Activated CD4-positive, alpha-beta T cell treated with anti-CD3 and anti-CD28 coated beads, Interleukin-2, amount 10 ng/mL, durations not matched to agents 7 days and 5 days (primary cell): ENCODE results near the gene GFI1B. TPM values are rescaled to one million over a fixed set of nuclear protein-coding genes. Genes with fewer than 3 reads are reported as not detected.
"Not testable (repeated sequence)": the region's sequence is repeated elsewhere in the genome, so short reads cannot be mapped to it uniquely, and the experiment has no call there.

Source experiments
- CTCF ChIA-PET: fragments of 350-600 bp; sonication (Branson Sonifier 250); formaldehyde crosslinking; loops from one replicate; lab custom pipeline; 2021; ENCODE audit warnings: antibody characterized with exemption; lab: Charles Lee
- POLR2A ChIA-PET: fragments of 350-600 bp; sonication (Branson Sonifier 250); formaldehyde crosslinking; loops from one replicate; lab custom pipeline; 2021; ENCODE audit warnings: antibody characterized with exemption; lab: Charles Lee
- DNase-seq: peaks from one replicate; pipeline ENCODE4 v3.0.0-alpha.2; 2020
- H3K27ac Mint-ChIP-seq: one replicate; pipeline ENCODE4 v1.8.0; 2021; ENCODE audit warnings: mild to moderate bottlenecking, moderate library complexity, mixed read lengths
- H3K27me3 Mint-ChIP-seq: one replicate; pipeline ENCODE4 v1.8.0; 2021; ENCODE audit warnings: mixed read lengths
- H3K36me3 Mint-ChIP-seq: one replicate; pipeline ENCODE4 v1.8.0; 2021; ENCODE audit warnings: low read depth, mixed read lengths
- H3K4me1 Mint-ChIP-seq: one replicate; pipeline ENCODE4 v1.8.0; 2021; ENCODE audit warnings: mixed read lengths
- H3K4me3 Mint-ChIP-seq: one replicate; pipeline ENCODE4 v1.8.0; 2021; ENCODE audit warnings: mild to moderate bottlenecking, moderate library complexity, mixed read lengths
- H3K9me3 Mint-ChIP-seq: one replicate; pipeline ENCODE4 v1.8.0; 2021; ENCODE audit warnings: mixed read lengths
- microRNA-seq: library from miRNA; unstranded; fragments of <30 nt; microRNA quantifications from one replicate; pipeline ENCODE4 v1.2.0, GENCODE V29; 2021; ENCODE audit warnings: borderline microRNAs expressed, borderline replicate concordance
- total RNA-seq, 2 experiments: library from RNA; stranded (reverse); gene quantifications; one replicate each; pipeline ENCODE4 v1.2.3, GENCODE V29; 2021

GFI1B gene
- total RNA-seq, 2 experiments from 2014 or later = not detected

DNA sequence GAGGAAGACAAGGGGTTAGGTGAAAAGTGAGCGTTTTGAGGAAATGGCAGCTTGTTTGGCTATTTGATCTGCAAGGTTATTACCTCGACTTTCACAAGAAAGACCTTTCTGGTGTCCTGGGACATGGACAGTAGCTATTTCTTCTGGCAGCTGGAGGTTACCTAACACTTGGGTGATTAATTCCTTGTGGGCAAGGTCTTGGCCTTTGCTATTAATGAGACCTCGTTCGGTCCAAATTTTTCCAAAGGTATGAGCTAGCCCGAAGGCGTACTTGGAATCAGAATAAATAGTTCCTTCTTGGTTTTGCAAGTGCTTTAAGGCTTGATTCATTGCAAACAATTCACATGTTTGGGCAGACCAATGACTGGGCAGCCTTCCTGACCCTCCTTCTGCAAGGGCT is 57.2 kb downstream of the GFI1B start:
- peaks cover 18% of the 10 kb centered on the region for H3K36me3 Mint-ChIP-seq
- ChIA-PET CTCF (interaction anchor here (1.3 to 1.4 kb wide), 2 partner anchors 13 to 122 kb away, joined by 3 to 9 read pairs; no protein-coding TSS in a partner anchor), POLR2A (no interaction called here)
- H3K4me3 Mint-ChIP-seq = no peak overlapping the region
- H3K4me1 Mint-ChIP-seq = peaks cover 41% of the 10 kb centered on the region
- peaks cover 3% of the 10 kb centered on the region for H3K9me3 Mint-ChIP-seq
- DNase-seq = no peak
- H3K27ac Mint-ChIP-seq = no peak overlapping the region
- H3K27me3 Mint-ChIP-seq = no peaks in the 10 kb centered on the region

GRCh38 chr9:133037775-133038515 is 59.5 kb downstream of the GFI1B start:
- peaks cover 20% of the 10 kb centered on the region for H3K4me1 Mint-ChIP-seq
- no peak overlapping the region for H3K4me3 Mint-ChIP-seq
- no peak for DNase-seq
- no peak overlapping the region for H3K27ac Mint-ChIP-seq
- CTCF ChIA-PET = no interaction called here
- no peaks in the 10 kb centered on the region for H3K27me3 Mint-ChIP-seq
- H3K36me3 Mint-ChIP-seq = peaks cover 10% of the 10 kb centered on the region
- POLR2A ChIA-PET = no interaction called here
- no peaks in the 10 kb centered on the region for H3K9me3 Mint-ChIP-seq

- peaks cover 30% of the 10 kb centered on the region for H3K36me3 Mint-ChIP-seq
- H3K27me3 Mint-ChIP-seq, H3K4me3 Mint-ChIP-seq, H3K9me3 Mint-ChIP-seq, H3K4me1 Mint-ChIP-seq, POLR2A ChIA-PET, H3K27ac Mint-ChIP-seq: not testable (repeated sequence)
- CTCF ChIA-PET = interaction anchor here (0.6 to 1.6 kb wide), 6 partner anchors 10 to 114 kb away, joined by 3 to 4 read pairs (median 3); partner anchors contain the start of gene GTF3C5
- DNase-seq = peak; percentile 51
Observed at GRCh38 chr9:133040892-133041479, 62.5 kb downstream of the GFI1B start.

Small RNA genes lying within 50 kb of the gene (microRNA-seq; reads per million reads assigned to microRNA genes)
- gene MIR548AW = 0.84 reads per million

Other genes with a start within 250 kb of the GFI1B start
- not detected for gene AK8, start 100.4 kb upstream of the GFI1B start, total RNA-seq
- 1 to 10 TPM; 3.0 to 3.5 TPM for gene SPACA9, start 99.8 kb upstream of the GFI1B start, total RNA-seq
- gene TSC1, start 34.1 kb upstream of the GFI1B start, total RNA-seq = 10 to 100 TPM; 36.8 to 37.6 TPM
- gene GTF3C5, start 52.3 kb downstream of the GFI1B start, total RNA-seq = 10 to 100 TPM; 75.1 to 87.9 TPM
- gene CEL, start 83.3 kb downstream of the GFI1B start, total RNA-seq = 1 to 10 TPM; 2.8 to 3.5 TPM
- gene RALGDS, start 142.5 kb downstream of the GFI1B start, total RNA-seq = 10 to 100 TPM; 79.1 to 92.3 TPM
- 1 to 10 TPM; 2.4 to 2.7 TPM for gene GBGT1, start 185.2 kb downstream of the GFI1B start, total RNA-seq
- not detected for gene OBP2B, start 230.6 kb downstream of the GFI1B start, total RNA-seq